Body of pancreas (tissue), 4 donors: ENCODE data around the gene LRCH1. TPM values are rescaled to one million over a fixed set of nuclear protein-coding genes. Genes with fewer than 3 reads are reported as not detected.

ENCODE experiments used
- ATAC-seq: fragments of 150-250 bp; one replicate; pipeline ENCODE4 v1.9.1; 2016
- DNase-seq, 4 donors: peaks; one replicate each; pipeline ENCODE4 v3.0.0-alpha.2; 2019
- H3K27ac ChIP-seq, 4 donors: fragments of 200-600 bp; sonication (generic); 1 replicate in 3 of 4; 2 replicates in 1 of 4; pipeline versions ENCODE4 v1.5.1 to v1.6.1; 2016 to 2019; ENCODE audit warnings: mild to moderate bottlenecking in 1 of 4, mixed read lengths in 1 of 4, moderate library complexity in 1 of 4
- H3K27me3 ChIP-seq, 2 donors: fragments of 200-600 bp; sonication (generic); one replicate each; pipeline ENCODE4 v1.6.0; 2016; ENCODE audit warnings: mild to moderate bottlenecking in 1 of 2
- H3K36me3 ChIP-seq, 2 donors: fragments of 200-600 bp; sonication (generic); replicated peaks in 1 of 2; 2 replicates each; pipeline ENCODE4 v1.5.1; 2016; ENCODE audit warnings: low read depth in 2 of 2; ENCODE audit not compliant: insufficient read depth in 1 of 2
- H3K4me1 ChIP-seq: fragments of 200-600 bp; sonication (generic); one replicate; pipeline ENCODE4 v1.6.0; 2016
- H3K4me3 ChIP-seq, 2 donors: fragments of 200-600 bp; sonication (generic); 1 replicate in 1 of 2; 2 replicates in 1 of 2; pipeline ENCODE4 v1.5.1; 2016 to 2019
- H3K9me3 ChIP-seq, 3 donors: fragments of 200-600 bp; sonication (generic); 1 replicate in 2 of 3; 2 replicates in 1 of 3; pipeline ENCODE4 v1.5.1; 2016
- CTCF ChIP-seq, 7 experiments: fragments of 450-650 bp in 4 of 7; fragments of 200-600 bp in 3 of 7; sonication (generic) in 3 of 7; IDR thresholded peaks; one replicate each; pipeline ENCODE4 v1.5.1; 2016 to 2019; ENCODE audit warnings: antibody characterized with exemption in 7 of 7
- POLR2A ChIP-seq, 3 donors: fragments of 450-650 bp; IDR thresholded peaks; one replicate each; pipeline ENCODE4 v1.6.1; 2016; ENCODE audit warnings: antibody characterized with exemption in 3 of 3, mild to moderate bottlenecking in 2 of 3
- WGBS, 2 donors: methylation state at CpG; one replicate each; pipeline ENCODE4 v1.1.5; 2017; 5-methylcytosine and 5-hydroxymethylcytosine counted together
- intact Hi-C: fragments of 100-400 bp; cut with DNase I; formaldehyde crosslinking; loops from one replicate; pipeline ENCODE4 v1.15.1; 2023
- total RNA-seq, 2 donors: library from RNA; depleted of rRNA; stranded (reverse); fragments of >200 nt; gene quantifications; one replicate each; pipeline ENCODE4 v1.1.0, GENCODE V29; 2016

LRCH1 gene
- total RNA-seq, 2 donors from 2014 or later, result 7.3 to 8.6 TPM

GRCh38 chr13:46649816-46650215, 96.8 kb downstream of the LRCH1 start:
- 94 to 96% methylated on average over 1 of the region's 1 CpG for WGBS, 2 donors
- TF ChIP-seq CTCF (IDR thresholded peaks at IDR 0.05) (no peak), POLR2A (IDR thresholded peaks at IDR 0.05) (no peak)
- Histone ChIP-seq H3K27me3 (no peaks in the 10 kb centered on the region), H3K4me1 (peaks cover 12% of the 10 kb centered on the region), H3K4me3 (no peak overlapping the region), H3K27ac (no peak overlapping the region), H3K9me3 (no peaks in the 10 kb centered on the region), H3K36me3 (no peaks in the 10 kb centered on the region)
- DNase-seq (no peak), ATAC-seq (no peak)
- intact Hi-C loops, result no loop called here

- Histone ChIP-seq H3K36me3 (no peaks in the 10 kb centered on the region), H3K4me3 (no peak overlapping the region), H3K27me3 (no peaks in the 10 kb centered on the region), H3K27ac (peak overlapping the region in 3 of 4 donors; percentile 46 to 77 (median 72)), H3K9me3 (no peaks in the 10 kb centered on the region), H3K4me1 (peaks cover 30% of the 10 kb centered on the region)
- DNase-seq (no peak), ATAC-seq (no peak)
- 43 to 63% methylated on average over 1 of the region's 1 CpG for WGBS, 2 donors
- intact Hi-C loops, result no loop called here
- TF ChIP-seq CTCF (IDR thresholded peaks at IDR 0.05) (no peak), POLR2A (IDR thresholded peaks at IDR 0.05) (no peak)
These were observed 102.0 kb downstream of the LRCH1 start for GRCh38 chr13:46654951-46655350.

- TF ChIP-seq POLR2A (IDR thresholded peaks at IDR 0.05) (no peak), CTCF (IDR thresholded peaks at IDR 0.05) (no peak)
- Histone ChIP-seq H3K27ac (peak overlapping the region in 3 of 4 donors; percentile 46 to 77 (median 72)), H3K27me3 (no peaks in the 10 kb centered on the region), H3K4me1 (peaks cover 36% of the 10 kb centered on the region), H3K36me3 (no peaks in the 10 kb centered on the region), H3K4me3 (no peak overlapping the region), H3K9me3 (no peaks in the 10 kb centered on the region)
- DNase-seq (peak in 2 of 4 donors; percentile 41 to 46), ATAC-seq (peak; percentile 78)
- intact Hi-C loops, result no loop called here
- WGBS, 2 donors, result 41 to 44% methylated on average over 8 of the region's 8 CpGs
These were observed 102.6 kb downstream of the LRCH1 start for GRCh38 chr13:46655377-46656180.

- Histone ChIP-seq H3K4me1 (peaks cover 48% of the 10 kb centered on the region), H3K27ac (peak overlapping the region; percentile 2 to 77 (median 59)), H3K9me3 (no peaks in the 10 kb centered on the region), H3K27me3 (no peaks in the 10 kb centered on the region), H3K36me3 (no peaks in the 10 kb centered on the region), H3K4me3 (no peak overlapping the region)
- DNase-seq (no peak), ATAC-seq (peak; percentile 65)
- TF ChIP-seq POLR2A (IDR thresholded peaks at IDR 0.05) (no peak), CTCF (IDR thresholded peaks at IDR 0.05) (no peak)
- intact Hi-C loops, result no loop called here
These were observed 103.8 kb downstream of the LRCH1 start for GRCh38 chr13:46656786-46657185.
